RWPE2 (cell line): ENCODE results near the gene ARL3.

Experiments
- ATAC-seq: fragments of 200-7000 bp; cut with Tn5 transposase; 3 replicates; pipeline ENCODE4 v1.9.1; 2021; ENCODE audit warnings: low read depth
- DNase-seq: peaks from one replicate; pipeline ENCODE4 v3.0.0-alpha.2; 2020; ENCODE audit warnings: low spot score
- H3K27ac ChIP-seq: fragments of 450-650 bp; 2 replicates; pipeline ENCODE4 v1.5.1; 2017; ENCODE audit warnings: mild to moderate bottlenecking; ENCODE audit not compliant: poor library complexity, severe bottlenecking
- H3K27me3 ChIP-seq: fragments of 250-450 bp; sonication (Bioruptor Pico); 2 replicates; pipeline ENCODE4 v1.5.1; 2021; ENCODE audit warnings: mild to moderate bottlenecking, moderate library complexity; ENCODE audit not compliant: insufficient read depth, poor library complexity, severe bottlenecking
- H3K36me3 ChIP-seq: fragments of 250-450 bp; sonication (Bioruptor Pico); 2 replicates; pipeline ENCODE4 v1.5.1; 2020; ENCODE audit warnings: low read depth, mild to moderate bottlenecking, moderate library complexity
- H3K4me1 ChIP-seq: fragments of 250-450 bp; sonication (Bioruptor Pico); 2 replicates; pipeline ENCODE4 v1.5.1; 2021; ENCODE audit warnings: mild to moderate bottlenecking, moderate library complexity; ENCODE audit not compliant: insufficient read depth, poor library complexity, severe bottlenecking
- H3K4me3 ChIP-seq: fragments of 250-450 bp; sonication (Bioruptor Pico); 2 replicates; pipeline ENCODE4 v1.5.1; 2021; ENCODE audit warnings: mild to moderate bottlenecking, moderate library complexity; ENCODE audit not compliant: severe bottlenecking
- H3K9me3 ChIP-seq: fragments of 250-450 bp; sonication (Bioruptor Pico); 2 replicates; pipeline ENCODE4 v1.5.1; 2021; ENCODE audit warnings: mild to moderate bottlenecking, moderate library complexity; ENCODE audit not compliant: severe bottlenecking
- TF ChIP-seq, protein P1 (sequence below): fragments of 450-650 bp; IDR thresholded peaks from one replicate; pipeline ENCODE4 v1.5.1; 2017; ENCODE audit warnings: mild to moderate bottlenecking, moderate library complexity; ENCODE audit not compliant: poor library complexity, severe bottlenecking

Gene ARL3

DNA sequence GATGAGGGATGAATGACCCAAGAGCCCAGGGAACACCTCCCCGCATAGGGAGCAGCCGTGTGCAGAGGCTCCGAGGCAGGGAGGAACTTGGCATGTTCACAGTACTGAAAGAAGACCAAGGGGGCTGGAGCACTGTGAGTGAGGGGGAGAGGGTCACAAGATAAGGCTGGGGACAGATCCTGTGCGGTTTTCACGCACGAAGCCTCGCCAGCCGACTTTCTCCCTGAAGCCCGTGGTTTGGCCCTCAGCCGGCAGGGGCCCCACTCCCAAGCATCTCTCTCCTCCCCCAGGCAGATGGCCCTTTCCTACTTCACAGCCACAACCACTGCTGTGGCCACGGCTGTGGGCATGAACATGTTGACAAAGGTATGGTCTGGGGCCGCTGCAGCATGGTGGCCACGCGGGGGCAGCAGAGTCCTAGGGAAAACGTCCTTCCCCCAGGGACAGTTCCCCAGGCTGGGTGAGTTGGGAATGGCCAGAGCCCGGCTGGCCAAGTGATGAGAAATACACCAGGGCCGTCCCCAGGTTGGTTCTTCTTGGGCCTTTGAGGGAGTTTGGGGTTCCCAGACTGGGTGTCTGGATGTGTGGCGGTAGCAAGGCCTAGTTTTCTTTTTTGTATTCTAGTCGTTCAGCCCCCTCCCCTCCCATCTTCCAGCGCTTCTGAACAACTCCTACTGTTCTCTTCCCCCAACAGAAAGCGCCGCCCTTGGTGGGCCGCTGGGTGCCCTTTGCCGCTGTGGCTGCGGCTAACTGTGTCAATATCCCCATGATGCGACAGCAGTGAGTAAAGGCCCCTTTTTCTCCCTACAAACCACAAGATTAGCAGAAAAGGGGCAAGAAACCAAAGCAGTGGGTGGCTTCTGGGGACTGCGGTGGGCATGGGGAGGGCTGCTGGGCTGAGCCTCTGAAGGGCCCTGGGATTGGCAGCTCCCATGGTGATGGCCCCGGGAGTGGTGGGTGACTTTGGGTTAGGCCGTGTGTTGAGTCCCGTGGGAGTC lies 15.1 kb upstream of the ARL3 start:
- Histone ChIP-seq H3K36me3 (peaks cover 42% of the 10 kb centered on the region), H3K4me1 (no peaks in the 10 kb centered on the region), H3K27me3 (no peaks in the 10 kb centered on the region), H3K4me3 (no peak overlapping the region), H3K27ac (no peak overlapping the region), H3K9me3 (no peaks in the 10 kb centered on the region)
- TF ChIP-seq, protein P1, sequence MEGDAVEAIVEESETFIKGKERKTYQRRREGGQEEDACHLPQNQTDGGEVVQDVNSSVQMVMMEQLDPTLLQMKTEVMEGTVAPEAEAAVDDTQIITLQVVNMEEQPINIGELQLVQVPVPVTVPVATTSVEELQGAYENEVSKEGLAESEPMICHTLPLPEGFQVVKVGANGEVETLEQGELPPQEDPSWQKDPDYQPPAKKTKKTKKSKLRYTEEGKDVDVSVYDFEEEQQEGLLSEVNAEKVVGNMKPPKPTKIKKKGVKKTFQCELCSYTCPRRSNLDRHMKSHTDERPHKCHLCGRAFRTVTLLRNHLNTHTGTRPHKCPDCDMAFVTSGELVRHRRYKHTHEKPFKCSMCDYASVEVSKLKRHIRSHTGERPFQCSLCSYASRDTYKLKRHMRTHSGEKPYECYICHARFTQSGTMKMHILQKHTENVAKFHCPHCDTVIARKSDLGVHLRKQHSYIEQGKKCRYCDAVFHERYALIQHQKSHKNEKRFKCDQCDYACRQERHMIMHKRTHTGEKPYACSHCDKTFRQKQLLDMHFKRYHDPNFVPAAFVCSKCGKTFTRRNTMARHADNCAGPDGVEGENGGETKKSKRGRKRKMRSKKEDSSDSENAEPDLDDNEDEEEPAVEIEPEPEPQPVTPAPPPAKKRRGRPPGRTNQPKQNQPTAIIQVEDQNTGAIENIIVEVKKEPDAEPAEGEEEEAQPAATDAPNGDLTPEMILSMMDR, result peak; percentile 92
- no peak for DNase-seq
- ATAC-seq, result peak; percentile 96

DNA sequence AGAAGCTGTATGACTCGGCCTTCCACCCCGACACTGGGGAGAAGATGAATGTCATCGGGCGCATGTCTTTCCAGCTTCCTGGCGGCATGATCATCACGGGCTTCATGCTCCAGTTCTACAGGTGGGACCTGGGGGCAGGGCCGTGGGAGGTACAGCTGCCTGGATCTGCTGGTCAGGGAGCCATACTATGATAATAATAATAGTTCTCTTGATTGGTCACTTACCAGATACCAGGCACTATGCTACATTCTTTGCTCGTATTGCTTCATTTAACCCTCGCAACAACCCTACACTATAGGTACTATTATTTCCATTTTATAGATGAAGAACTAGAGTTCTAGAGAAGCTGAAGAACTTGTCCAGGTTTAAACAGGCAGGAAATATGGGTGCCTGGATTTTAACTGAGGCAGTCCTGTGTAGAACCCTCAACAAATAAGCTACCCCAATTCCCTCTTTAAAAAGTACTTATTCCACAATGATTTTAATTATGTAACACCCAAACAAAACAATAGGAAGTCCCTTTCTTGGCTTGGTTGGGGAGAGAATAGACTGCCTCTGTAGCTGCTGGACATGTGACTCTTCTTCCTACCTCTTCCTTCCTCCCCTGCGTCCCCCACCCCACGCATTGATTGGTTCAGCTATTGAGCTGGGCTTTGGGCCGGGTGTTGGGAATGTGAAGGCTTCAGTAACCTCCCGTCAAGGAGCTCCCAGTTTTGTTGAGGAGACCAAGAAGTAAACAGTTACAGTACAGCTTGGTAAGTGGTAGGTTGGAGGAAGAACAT lies 13.0 kb upstream of the ARL3 start:
- Histone ChIP-seq H3K4me3 (no peak overlapping the region), H3K4me1 (no peaks in the 10 kb centered on the region), H3K27ac (no peak overlapping the region), H3K27me3 (no peaks in the 10 kb centered on the region), H3K36me3 (peaks cover 48% of the 10 kb centered on the region), H3K9me3 (no peaks in the 10 kb centered on the region)
- TF ChIP-seq, protein P1, result no peak
- DNase-seq, result no peak
- no peak for ATAC-seq

DNA sequence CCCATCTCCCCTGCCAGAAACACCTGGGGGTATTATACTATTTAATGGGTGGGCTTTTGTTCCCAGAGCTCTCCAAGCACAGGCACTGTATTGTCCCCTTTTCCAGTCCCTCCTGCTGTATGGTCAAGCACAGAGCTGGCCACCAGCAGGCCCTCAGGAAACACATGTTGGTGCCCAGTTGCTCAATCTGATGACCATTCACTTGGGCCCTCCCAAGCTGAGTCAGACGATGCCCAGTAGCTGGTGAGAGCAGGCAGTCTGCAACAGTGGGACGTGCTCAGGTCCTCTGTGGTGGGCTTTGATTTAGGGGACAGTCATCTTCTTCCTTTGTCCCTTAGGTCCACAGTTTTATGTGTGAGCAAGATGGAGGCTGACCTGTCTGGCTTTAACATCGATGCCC lies 12.1 kb upstream of the ARL3 start:
- Histone ChIP-seq H3K27me3 (no peaks in the 10 kb centered on the region), H3K4me3 (no peak overlapping the region), H3K27ac (no peak overlapping the region), H3K4me1 (no peaks in the 10 kb centered on the region), H3K9me3 (no peaks in the 10 kb centered on the region), H3K36me3 (peaks cover 48% of the 10 kb centered on the region)
- ATAC-seq (no peak), DNase-seq (no peak)
- TF ChIP-seq, protein P1, result no peak

DNA sequence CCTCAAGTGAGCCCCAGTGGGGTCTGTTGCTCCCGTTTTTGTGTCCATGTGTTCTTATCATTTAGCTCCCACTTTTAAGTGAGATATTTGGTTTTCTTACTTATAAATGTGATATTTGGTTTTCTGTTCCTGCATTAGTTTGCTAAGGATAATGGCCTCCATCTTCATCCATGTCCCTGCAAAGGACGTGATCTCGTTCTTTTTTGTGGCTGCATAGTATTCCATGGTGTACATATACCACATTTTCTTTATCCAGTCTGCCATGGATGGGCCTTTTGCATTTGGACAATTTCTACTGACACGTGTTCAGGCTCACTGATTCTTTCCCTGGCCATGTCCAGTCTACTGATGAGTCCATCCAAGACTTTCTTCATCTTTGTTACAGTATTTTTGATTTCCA lies 9.8 kb upstream of the ARL3 start:
- H3K36me3 ChIP-seq, result peaks cover 31% of the 10 kb centered on the region
- H3K4me1 ChIP-seq, result no peaks in the 10 kb centered on the region
- TF ChIP-seq, protein P1, result no peak
- no peaks in the 10 kb centered on the region for H3K9me3 ChIP-seq
- no peak for ATAC-seq
- H3K27me3 ChIP-seq, result no peaks in the 10 kb centered on the region
- no peak overlapping the region for H3K27ac ChIP-seq
- DNase-seq, result no peak
- no peak overlapping the region for H3K4me3 ChIP-seq
